GM12873 (cell line): Measurements from ENCODE around the gene EPHA7.

Source experiments
- CTCF ChIP-seq: IDR thresholded peaks from 2 replicates; pipeline ENCODE4 v1.5.1; 2012; ENCODE audit warnings: low read depth, mild to moderate bottlenecking, moderate library complexity, low read length, control low read depth; ENCODE audit not compliant: insufficient read depth; ENCODE audit errors: missing control alignments

Gene EPHA7

DNA sequence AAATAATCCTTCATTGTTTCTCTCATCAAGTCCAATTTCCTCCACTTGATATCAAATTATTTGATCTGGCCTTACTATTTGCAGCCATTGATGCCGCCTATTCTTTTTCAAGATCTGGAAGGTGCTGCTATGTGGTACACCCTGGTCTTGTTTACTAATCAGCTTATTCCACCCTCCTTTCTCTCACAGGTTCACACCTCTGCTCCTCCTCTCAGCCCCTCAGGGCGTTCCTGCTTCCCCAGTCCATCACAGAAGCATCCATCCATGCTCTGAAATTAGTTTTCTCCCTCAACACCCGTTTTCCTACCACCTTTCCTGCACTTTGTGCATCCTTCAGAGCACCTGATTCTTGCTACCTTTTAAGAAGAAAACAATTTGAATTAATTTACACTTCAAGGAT lies 183.6 kb downstream of the EPHA7 start:
- no peak for TF ChIP-seq CTCF

GRCh38 chr6:93226822-93227221 lies 192.5 kb downstream of the EPHA7 start:
- no peak for TF ChIP-seq CTCF

DNA sequence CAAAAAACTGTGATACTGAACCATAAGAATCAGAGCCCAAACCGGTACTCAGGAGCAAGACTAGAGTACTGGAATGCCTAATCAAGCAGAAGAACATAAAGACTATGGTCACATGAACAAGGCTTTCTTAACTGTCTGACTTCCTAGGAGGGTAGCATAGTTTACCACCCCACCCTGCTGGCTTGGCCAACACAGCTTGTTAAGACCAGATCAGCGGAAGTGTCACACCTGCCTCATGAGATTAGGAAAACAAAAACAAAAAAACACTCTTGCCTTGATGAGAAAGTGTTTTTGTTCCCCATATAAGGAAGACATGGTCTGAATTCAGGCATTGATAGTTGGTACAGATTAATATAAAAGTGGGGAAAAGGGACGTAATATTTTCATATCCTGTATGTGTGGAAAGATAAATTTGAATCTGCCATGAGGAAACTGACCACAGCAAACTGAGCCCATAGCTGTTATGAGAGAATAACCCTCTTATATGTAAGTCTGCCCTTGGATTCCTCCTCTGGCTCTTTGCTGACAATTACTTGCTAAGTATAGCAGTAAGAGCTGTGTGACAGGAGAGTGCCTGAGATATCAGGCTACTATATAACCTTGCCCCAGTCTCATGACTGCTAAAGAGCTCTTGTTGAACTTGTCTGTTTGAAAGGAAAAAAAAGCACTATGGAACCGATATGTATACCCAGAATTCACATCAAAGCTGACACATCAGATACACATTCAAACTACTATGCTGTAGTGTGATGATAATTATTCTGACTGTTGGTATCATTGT lies 197.1 kb downstream of the EPHA7 start:
- TF ChIP-seq CTCF = no peak

DNA sequence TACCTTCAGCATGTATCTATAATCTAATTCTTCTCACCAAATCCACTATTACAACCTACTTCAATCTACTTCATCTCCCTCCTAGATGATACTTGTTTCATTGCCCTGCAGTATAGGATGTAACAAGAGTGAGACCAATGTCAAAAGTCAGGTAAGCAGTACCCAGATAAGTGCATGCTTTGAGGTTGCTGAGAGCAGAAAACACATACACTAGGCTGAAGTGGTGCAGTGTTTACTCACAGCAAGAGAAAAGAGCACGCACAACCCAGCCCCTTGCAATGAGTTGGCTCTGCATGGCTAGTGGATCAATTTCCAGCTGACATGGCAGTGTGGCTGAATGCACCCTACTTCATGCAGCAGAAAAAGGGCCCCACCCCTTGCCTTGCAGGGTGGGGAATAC lies 199.9 kb downstream of the EPHA7 start:
- no peak for TF ChIP-seq CTCF

DNA sequence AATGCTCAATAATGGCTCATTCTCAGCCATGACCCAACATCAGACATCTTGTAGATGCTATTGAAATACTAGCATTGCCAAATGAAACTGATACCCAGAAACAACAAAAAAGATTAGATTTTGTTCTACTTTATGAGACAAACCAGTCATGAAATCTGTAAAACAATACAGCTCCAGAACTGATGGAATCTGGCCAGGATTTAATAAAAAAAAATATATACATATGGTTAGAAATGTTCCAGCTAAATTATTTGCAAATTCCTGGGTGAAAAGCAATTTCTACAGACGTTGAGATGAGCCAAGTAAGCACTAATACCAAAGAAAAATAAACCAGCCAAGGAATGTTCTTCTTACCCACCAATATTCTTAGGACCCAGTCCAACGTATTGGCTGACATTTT lies 201.3 kb downstream of the EPHA7 start:
- TF ChIP-seq CTCF = no peak

GRCh38 chr6:93213028-93213427 lies 206.3 kb downstream of the EPHA7 start:
- TF ChIP-seq CTCF = no peak

GRCh38 chr6:93210908-93211307 lies 208.5 kb downstream of the EPHA7 start:
- no peak for TF ChIP-seq CTCF
